ENCODE measurements around the gene MED23. TPM values are rescaled to one million over a fixed set of nuclear protein-coding genes. Genes with fewer than 3 reads are reported as not detected.

The MED23 gene
- total and polyA plus RNA-seq, 10 of the 15 experiments (the other 5 are each of a cell fraction or from before 2014, with no cell fraction given) = 7.1 to 42.9 (median 19.6) TPM

DNA sequence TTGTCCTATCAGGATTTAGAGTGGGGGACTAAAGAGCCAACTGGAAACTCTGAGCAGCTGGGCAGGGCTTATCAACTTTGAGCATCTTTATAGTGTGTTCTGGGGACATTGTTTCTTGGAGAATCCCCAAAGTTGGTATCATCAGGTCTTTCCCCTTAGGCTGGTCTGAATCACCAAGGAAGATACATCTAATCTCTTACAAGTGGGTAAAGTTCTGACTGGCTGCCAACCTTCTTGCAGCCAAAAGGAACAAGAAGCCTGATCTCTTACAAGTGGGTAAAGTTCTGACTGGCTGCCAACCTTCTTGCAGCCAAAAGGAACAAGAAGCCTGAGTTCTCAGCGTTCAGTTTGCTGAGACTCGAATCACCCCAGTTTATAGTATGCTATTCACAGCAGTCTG is 1.6 kb upstream of the MED23 start:
- ChIA-PET RAD21 (ENCODE audit: unreplicated experiment) (no interaction called here), POLR2A (interaction anchor here (3.1 kb wide), 1 partner anchor 10 kb away, joined by 10 read pairs; no protein-coding TSS in a partner anchor), SMC1A (ENCODE audit: uncharacterized antibody, unreplicated experiment) (interaction anchor here (1.4 kb wide), 1 partner anchor 58 kb away, joined by 3 read pairs; no protein-coding TSS in a partner anchor), CTCF (interaction anchor here (1.2 to 3.7 kb wide), 5 partner anchors 10 to 744 kb away, joined by 3 to 26 read pairs (median 17); no protein-coding TSS in a partner anchor)
- no peak overlapping the region for H3K4me2 ChIP-seq (ENCODE audit: control insufficient read depth, insufficient read depth)
- H2AFZ ChIP-seq (ENCODE audit: control insufficient read depth, low read depth, low read length) = no peak overlapping the region
- no peaks in the 10 kb centered on the region for H3K27me3 ChIP-seq (replicated peaks in 1 of 2; ENCODE audit: control insufficient read depth in 2 of 2, insufficient read depth in 2 of 2, low read length in 1 of 2)
- no TSS peak for BruUV-seq (replicated peaks)
- no peak for DNase-seq (ENCODE audit: low read depth, low spot score)
- peaks cover 12% of the 10 kb centered on the region for H3K79me2 ChIP-seq (ENCODE audit: control insufficient read depth, insufficient read depth, low read length)
- H3K9ac ChIP-seq (ENCODE audit: control insufficient read depth, insufficient read depth, low read length) = no peak overlapping the region
- H3K9me3 ChIP-seq (replicated peaks; ENCODE audit: control insufficient read depth, insufficient read depth, low read length) = no peaks in the 10 kb centered on the region
- no peak for ATAC-seq
- intact Hi-C loops (cut with micrococcal nuclease; ENCODE audit: unreplicated experiment) = loop anchor here (2.0 kb wide), 1 partner anchor 111 kb away; no protein-coding TSS in a partner anchor
- no peak overlapping the region for H3K27ac ChIP-seq (ENCODE audit: control insufficient read depth, insufficient read depth)
- no peaks in the 10 kb centered on the region for H3K4me1 ChIP-seq (ENCODE audit: control insufficient read depth, insufficient read depth, low read length)
- 10% methylated on average over 2 of the region's 2 CpGs for WGBS (ENCODE audit: insufficient coverage, insufficient replicate concordance, low lambda C conversion rate, missing lambda C conversion rate)
- H3K36me3 ChIP-seq (ENCODE audit: control insufficient read depth in 2 of 2, insufficient read depth in 2 of 2, low read length in 1 of 2) = no peaks in the 10 kb centered on the region
- FAIRE-seq = no peak
- in situ Hi-C loops (cut with MboI) = no loop called here
- TF ChIP-seq HDAC2 (IDR thresholded peaks at IDR 0.05) = no peak
- TF ChIP-seq, protein P1, sequence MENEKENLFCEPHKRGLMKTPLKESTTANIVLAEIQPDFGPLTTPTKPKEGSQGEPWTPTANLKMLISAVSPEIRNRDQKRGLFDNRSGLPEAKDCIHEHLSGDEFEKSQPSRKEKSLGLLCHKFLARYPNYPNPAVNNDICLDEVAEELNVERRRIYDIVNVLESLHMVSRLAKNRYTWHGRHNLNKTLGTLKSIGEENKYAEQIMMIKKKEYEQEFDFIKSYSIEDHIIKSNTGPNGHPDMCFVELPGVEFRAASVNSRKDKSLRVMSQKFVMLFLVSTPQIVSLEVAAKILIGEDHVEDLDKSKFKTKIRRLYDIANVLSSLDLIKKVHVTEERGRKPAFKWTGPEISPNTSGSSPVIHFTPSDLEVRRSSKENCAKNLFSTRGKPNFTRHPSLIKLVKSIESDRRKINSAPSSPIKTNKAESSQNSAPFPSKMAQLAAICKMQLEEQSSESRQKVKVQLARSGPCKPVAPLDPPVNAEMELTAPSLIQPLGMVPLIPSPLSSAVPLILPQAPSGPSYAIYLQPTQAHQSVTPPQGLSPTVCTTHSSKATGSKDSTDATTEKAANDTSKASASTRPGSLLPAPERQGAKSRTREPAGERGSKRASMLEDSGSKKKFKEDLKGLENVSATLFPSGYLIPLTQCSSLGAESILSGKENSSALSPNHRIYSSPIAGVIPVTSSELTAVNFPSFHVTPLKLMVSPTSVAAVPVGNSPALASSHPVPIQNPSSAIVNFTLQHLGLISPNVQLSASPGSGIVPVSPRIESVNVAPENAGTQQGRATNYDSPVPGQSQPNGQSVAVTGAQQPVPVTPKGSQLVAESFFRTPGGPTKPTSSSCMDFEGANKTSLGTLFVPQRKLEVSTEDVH (IDR thresholded peaks at IDR 0.05; ENCODE audit: low read depth, partially characterized antibody) = no peak
- no peaks in the 10 kb centered on the region for H4K20me1 ChIP-seq (ENCODE audit: control insufficient read depth, insufficient read depth)
- no peak overlapping the region for H3K4me3 ChIP-seq

DNA sequence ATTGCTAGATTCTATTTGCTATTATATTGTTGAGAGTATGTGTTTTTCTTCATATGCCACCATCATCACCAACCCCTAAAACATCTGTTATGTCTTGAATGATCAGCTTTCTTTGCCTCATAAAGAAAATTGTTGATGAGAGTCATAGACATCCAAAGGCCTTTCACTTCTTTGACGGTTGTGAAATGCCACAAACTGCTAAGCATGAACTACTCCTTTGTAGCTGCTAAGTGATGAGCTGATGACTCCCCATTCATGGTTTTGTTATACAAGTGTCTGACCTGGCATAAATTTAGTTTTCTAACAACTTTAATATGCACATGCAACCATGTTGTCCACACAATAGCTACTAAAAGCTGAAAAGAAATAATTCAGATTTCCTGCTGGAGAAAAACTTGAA is 684 bp upstream of the MED23 start:
- no peak for TF ChIP-seq GABPA (IDR thresholded peaks at IDR 0.05; ENCODE audit: low read depth)
- TF ChIP-seq MTA2 (IDR thresholded peaks at IDR 0.05; ENCODE audit: low read depth) = no peak
- no peak for TF ChIP-seq YY1 (IDR thresholded peaks at IDR 0.05; ENCODE audit: low read depth, low read length)
- TF ChIP-seq YBX1 (IDR thresholded peaks at IDR 0.05) = no peak
- TF ChIP-seq HDAC6 (IDR thresholded peaks at IDR 0.05; ENCODE audit: unreplicated experiment) = no peak
- no peak for TF ChIP-seq ZBED1 (IDR thresholded peaks at IDR 0.05; ENCODE audit: borderline replicate concordance)
- Histone ChIP-seq H3K27ac (ENCODE audit: control insufficient read depth, insufficient read depth) (no peak overlapping the region), H3K27me3 (replicated peaks in 1 of 2; ENCODE audit: control insufficient read depth in 2 of 2, insufficient read depth in 2 of 2, low read length in 1 of 2) (no peaks in the 10 kb centered on the region), H2AFZ (ENCODE audit: control insufficient read depth, low read depth, low read length) (peak overlapping the region; percentile 81; the same call in 1 of the 2 replicates), H3K4me3 (no peak overlapping the region), H3K9me3 (replicated peaks; ENCODE audit: control insufficient read depth, insufficient read depth, low read length) (no peaks in the 10 kb centered on the region), H3K4me1 (ENCODE audit: control insufficient read depth, insufficient read depth, low read length) (no peaks in the 10 kb centered on the region), H3K4me2 (ENCODE audit: control insufficient read depth, insufficient read depth) (no peak overlapping the region), H3K79me2 (ENCODE audit: control insufficient read depth, insufficient read depth, low read length) (peaks cover 12% of the 10 kb centered on the region), H3K9ac (ENCODE audit: control insufficient read depth, insufficient read depth, low read length) (no peak overlapping the region), H3K36me3 (ENCODE audit: control insufficient read depth in 2 of 2, insufficient read depth in 2 of 2, low read length in 1 of 2) (peaks cover 0 to 9% of the 10 kb centered on the region in 2 experiments; a peak in 1 of 4 replicates), H4K20me1 (ENCODE audit: control insufficient read depth, insufficient read depth) (no peaks in the 10 kb centered on the region)
- in situ Hi-C loops (cut with MboI) (no loop called here), intact Hi-C loops (cut with micrococcal nuclease; ENCODE audit: unreplicated experiment) (loop anchor here (1.0 to 2.0 kb wide), 2 partner anchors 110 to 429 kb away; no protein-coding TSS in a partner anchor)
- CTCF ChIA-PET = interaction anchor here (0.7 to 3.7 kb wide), 26 partner anchors 8 to 748 kb away, joined by 3 to 26 read pairs (median 5); partner anchors contain the start of gene ENPP3
- BruUV-seq (replicated peaks) = no TSS peak
- POLR2A ChIA-PET = interaction anchor here (3.1 kb wide), 1 partner anchor 11 kb away, joined by 10 read pairs; no protein-coding TSS in a partner anchor
- SMC1A ChIA-PET (ENCODE audit: uncharacterized antibody, unreplicated experiment) = interaction anchor here (0.7 to 1.9 kb wide), 12 partner anchors 8 to 743 kb away, joined by 3 to 7 read pairs (median 4); partner anchors contain the start of gene ENPP3
- no peak for FAIRE-seq
- no peak for ATAC-seq
- RAD21 ChIA-PET (ENCODE audit: unreplicated experiment) = interaction anchor here (0.7 to 1.8 kb wide), 7 partner anchors 11 to 429 kb away, joined by 3 to 9 read pairs (median 4); no protein-coding TSS in a partner anchor
- WGBS (ENCODE audit: insufficient coverage, insufficient replicate concordance, low lambda C conversion rate, missing lambda C conversion rate) = 0% methylated on average over 1 of the region's 1 CpG
- DNase-seq (ENCODE audit: low read depth, low spot score) = no peak

Measured in GM12878 (cell line).